Upper lobe of left lung (tissue), 6 donors: ENCODE measurements around the gene ACACA. TPM values are rescaled to one million over a fixed set of nuclear protein-coding genes. Genes with fewer than 3 reads are reported as not detected.

ENCODE experiments used
- ATAC-seq, 2 donors: fragments of 200-7000 bp; cut with Tn5 transposase; one replicate each; pipeline ENCODE4 v1.9.1; 2022; ENCODE audit warnings: mild to moderate bottlenecking in 2 of 2, moderate library complexity in 2 of 2; ENCODE audit not compliant: low FRiP score in 2 of 2
- DNase-seq, 2 donors: peaks; one replicate each; pipeline ENCODE4 v3.0.0-alpha.2; 2019 to 2020
- H3K27ac ChIP-seq, 4 donors: fragments of 200-600 bp; sonication (generic); one replicate each; pipeline ENCODE4 v1.5.1; 2016 to 2019
- H3K27me3 ChIP-seq, 4 donors: fragments of 200-600 bp; sonication (generic); one replicate each; pipeline ENCODE4 v1.5.1; 2017 to 2019
- H3K36me3 ChIP-seq, 4 donors: fragments of 200-600 bp; sonication (generic); one replicate each; pipeline ENCODE4 v1.5.1; 2016 to 2019
- H3K4me1 ChIP-seq, 4 donors: fragments of 200-600 bp; sonication (generic); one replicate each; pipeline ENCODE4 v1.5.1; 2018 to 2019
- H3K4me3 ChIP-seq, 4 donors: fragments of 200-600 bp; sonication (generic); one replicate each; pipeline ENCODE4 v1.5.1; 2017 to 2019; ENCODE audit warnings: mild to moderate bottlenecking in 2 of 4, moderate library complexity in 1 of 4
- H3K9me3 ChIP-seq, 4 donors: fragments of 200-600 bp; sonication (generic); one replicate each; pipeline ENCODE4 v1.5.1; 2018 to 2019
- EP300 ChIP-seq, 4 donors: sonication (generic); formaldehyde crosslinking; IDR thresholded peaks; one replicate each; pipeline ENCODE4 v1.5.1; 2017; ENCODE audit warnings: antibody characterized with exemption in 4 of 4, control low read depth in 2 of 4
- POLR2A ChIP-seq, 4 donors: fragments of 450-650 bp; IDR thresholded peaks; one replicate each; pipeline ENCODE4 v1.5.1; 2016 to 2017; ENCODE audit warnings: antibody characterized with exemption in 4 of 4, mild to moderate bottlenecking in 2 of 4
- POLR2AphosphoS5 ChIP-seq, 2 donors: sonication (generic); formaldehyde crosslinking; IDR thresholded peaks; one replicate each; pipeline ENCODE4 v1.5.1; 2017; ENCODE audit warnings: antibody characterized with exemption in 2 of 2
- WGBS, 2 donors: methylation state at CpG; one replicate each; pipeline ENCODE4 v1.1.5; 2017 to 2018; 5-methylcytosine and 5-hydroxymethylcytosine counted together
- total RNA-seq, 6 donors: library from RNA; depleted of rRNA in 4 of 6; stranded (reverse); fragments of >200 nt in 4 of 6; gene quantifications; one replicate each; pipeline versions ENCODE4 v1.1.0 to v1.2.1, GENCODE V29; 2016 to 2021
- TF ChIP-seq, protein P1 (sequence below), 6 experiments: fragments of 450-650 bp in 4 of 6; fragments of 200-600 bp in 2 of 6; sonication (generic) in 2 of 6; IDR thresholded peaks; one replicate each; pipeline ENCODE4 v1.5.1; 2016 to 2019; ENCODE audit warnings: antibody characterized with exemption in 6 of 6
- donor health status: DM: no; HTN: no; CAD: no; lungs with moderate emphysema.
- donor health status: DM: no; HTN: yes; CAD: no; lungs with severe emphysema.

The ACACA gene
- total RNA-seq, 6 donors from 2014 or later: 55.7 to 129 (median 91.9) TPM

- 97% methylated on average over 18 of the region's 18 CpGs for WGBS, 2 donors
- Histone ChIP-seq H3K4me3 (no peak overlapping the region), H3K9me3 (no peaks in the 10 kb centered on the region), H3K4me1 (no peaks in the 10 kb centered on the region), H3K27ac (no peak overlapping the region), H3K36me3 (peaks cover 0 to 32% (median 15%) of the 10 kb centered on the region in 4 donors), H3K27me3 (no peaks in the 10 kb centered on the region)
- TF ChIP-seq POLR2A (IDR thresholded peaks at IDR 0.05) (no peak), POLR2AphosphoS5 (IDR thresholded peaks at IDR 0.05) (no peak), EP300 (IDR thresholded peaks at IDR 0.05) (no peak)
- TF ChIP-seq, protein P1, sequence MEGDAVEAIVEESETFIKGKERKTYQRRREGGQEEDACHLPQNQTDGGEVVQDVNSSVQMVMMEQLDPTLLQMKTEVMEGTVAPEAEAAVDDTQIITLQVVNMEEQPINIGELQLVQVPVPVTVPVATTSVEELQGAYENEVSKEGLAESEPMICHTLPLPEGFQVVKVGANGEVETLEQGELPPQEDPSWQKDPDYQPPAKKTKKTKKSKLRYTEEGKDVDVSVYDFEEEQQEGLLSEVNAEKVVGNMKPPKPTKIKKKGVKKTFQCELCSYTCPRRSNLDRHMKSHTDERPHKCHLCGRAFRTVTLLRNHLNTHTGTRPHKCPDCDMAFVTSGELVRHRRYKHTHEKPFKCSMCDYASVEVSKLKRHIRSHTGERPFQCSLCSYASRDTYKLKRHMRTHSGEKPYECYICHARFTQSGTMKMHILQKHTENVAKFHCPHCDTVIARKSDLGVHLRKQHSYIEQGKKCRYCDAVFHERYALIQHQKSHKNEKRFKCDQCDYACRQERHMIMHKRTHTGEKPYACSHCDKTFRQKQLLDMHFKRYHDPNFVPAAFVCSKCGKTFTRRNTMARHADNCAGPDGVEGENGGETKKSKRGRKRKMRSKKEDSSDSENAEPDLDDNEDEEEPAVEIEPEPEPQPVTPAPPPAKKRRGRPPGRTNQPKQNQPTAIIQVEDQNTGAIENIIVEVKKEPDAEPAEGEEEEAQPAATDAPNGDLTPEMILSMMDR (IDR thresholded peaks at IDR 0.05): no peak
- ATAC-seq (no peak), DNase-seq (no peak)
Observed at GRCh38 chr17:37056622-37057021, 350.0 kb downstream of the ACACA start.

DNA sequence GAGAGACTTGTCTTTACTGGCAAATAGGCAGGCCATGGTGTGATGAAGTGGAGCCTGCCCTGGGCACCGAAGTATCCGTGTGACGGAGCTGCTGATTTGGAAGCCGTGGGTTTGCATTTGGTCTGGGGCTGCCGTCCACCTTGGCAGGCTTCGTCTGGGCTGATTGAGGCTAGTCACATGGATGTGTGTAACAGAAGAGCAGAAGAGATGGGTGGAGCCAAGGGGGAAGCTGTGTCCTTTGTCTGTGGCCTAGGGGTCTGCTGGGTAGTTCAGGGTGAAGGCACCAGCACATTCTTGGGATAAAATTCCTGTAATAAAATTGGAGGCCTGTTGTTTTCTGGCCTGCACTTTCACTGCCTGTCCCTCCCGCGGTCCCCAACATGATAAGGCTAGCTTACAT, 351.7 kb downstream of the ACACA start:
- no peaks in the 10 kb centered on the region for H3K4me1 ChIP-seq
- H3K4me3 ChIP-seq: no peak overlapping the region
- no peak overlapping the region for H3K27ac ChIP-seq
- no peak for ATAC-seq
- no peaks in the 10 kb centered on the region for H3K27me3 ChIP-seq
- H3K36me3 ChIP-seq: peaks cover 0 to 43% (median 18%) of the 10 kb centered on the region in 4 donors
- no peaks in the 10 kb centered on the region for H3K9me3 ChIP-seq
- WGBS, 2 donors: 87 to 90% methylated on average over 8 of the region's 8 CpGs
- TF ChIP-seq POLR2A (IDR thresholded peaks at IDR 0.05): no peak
- TF ChIP-seq POLR2AphosphoS5 (IDR thresholded peaks at IDR 0.05): no peak
- TF ChIP-seq EP300 (IDR thresholded peaks at IDR 0.05): no peak
- TF ChIP-seq, protein P1 (IDR thresholded peaks at IDR 0.05): no peak
- no peak for DNase-seq

GRCh38 chr17:37052450-37052849, 354.2 kb downstream of the ACACA start:
- no peak overlapping the region for H3K27ac ChIP-seq
- 83 to 94% methylated on average over 5 to 6 of the region's 6 CpGs for WGBS, 2 donors
- ATAC-seq: no peak
- no peak for DNase-seq
- H3K9me3 ChIP-seq: no peaks in the 10 kb centered on the region
- peaks cover 0 to 38% (median 22%) of the 10 kb centered on the region in 4 donors for H3K36me3 ChIP-seq
- H3K27me3 ChIP-seq: no peaks in the 10 kb centered on the region
- no peaks in the 10 kb centered on the region for H3K4me1 ChIP-seq
- TF ChIP-seq POLR2AphosphoS5 (IDR thresholded peaks at IDR 0.05) (no peak), POLR2A (IDR thresholded peaks at IDR 0.05) (no peak), EP300 (IDR thresholded peaks at IDR 0.05) (no peak)
- TF ChIP-seq, protein P1 (IDR thresholded peaks at IDR 0.05): no peak
- H3K4me3 ChIP-seq: no peak overlapping the region

- H3K4me1 ChIP-seq: no peaks in the 10 kb centered on the region
- no peak overlapping the region for H3K4me3 ChIP-seq
- H3K27ac ChIP-seq: no peak overlapping the region
- DNase-seq: no peak
- H3K9me3 ChIP-seq: no peaks in the 10 kb centered on the region
- H3K27me3 ChIP-seq: no peaks in the 10 kb centered on the region
- TF ChIP-seq EP300 (IDR thresholded peaks at IDR 0.05): no peak
- TF ChIP-seq POLR2AphosphoS5 (IDR thresholded peaks at IDR 0.05): no peak
- no peak for TF ChIP-seq POLR2A (IDR thresholded peaks at IDR 0.05)
- TF ChIP-seq, protein P1 (IDR thresholded peaks at IDR 0.05): no peak
- ATAC-seq: no peak
- H3K36me3 ChIP-seq: peaks cover 0 to 39% (median 21%) of the 10 kb centered on the region in 4 donors
- 92 to 97% methylated on average over 3 of the region's 3 CpGs for WGBS, 2 donors
Observed at GRCh38 chr17:37051833-37052232, 354.8 kb downstream of the ACACA start.

- 94 to 99% methylated on average over 5 of the region's 5 CpGs for WGBS, 2 donors
- TF ChIP-seq POLR2AphosphoS5 (IDR thresholded peaks at IDR 0.05) (no peak), EP300 (IDR thresholded peaks at IDR 0.05) (no peak)
- TF ChIP-seq, protein P1 (IDR thresholded peaks at IDR 0.05): no peak
- no peak for ATAC-seq
Observed at GRCh38 chr17:37051381-37051780, 355.3 kb downstream of the ACACA start.

More at GRCh38 chr17:37051381-37051780, 355.3 kb downstream of the ACACA start:
- H3K4me1 ChIP-seq: no peaks in the 10 kb centered on the region
- H3K4me3 ChIP-seq: no peak overlapping the region
- DNase-seq: no peak
- H3K36me3 ChIP-seq: peaks cover 0 to 35% (median 16%) of the 10 kb centered on the region in 4 donors
- H3K27ac ChIP-seq: no peak overlapping the region
- no peaks in the 10 kb centered on the region for H3K27me3 ChIP-seq
- H3K9me3 ChIP-seq: no peaks in the 10 kb centered on the region
